22Rv1 (cell line): ENCODE results near the gene STPG2.

Experiments
- ZFX ChIP-seq: fragments of 450-650 bp; IDR thresholded peaks from 2 replicates; pipeline ENCODE4 v1.6.1; 2017; ENCODE audit warnings: antibody characterized with exemption, borderline replicate concordance
- TF ChIP-seq, protein P1 (sequence below): fragments of 450-650 bp; IDR thresholded peaks from 2 replicates; pipeline ENCODE4 v1.5.1; 2017; ENCODE audit warnings: mild to moderate bottlenecking

- TF ChIP-seq, protein P1, sequence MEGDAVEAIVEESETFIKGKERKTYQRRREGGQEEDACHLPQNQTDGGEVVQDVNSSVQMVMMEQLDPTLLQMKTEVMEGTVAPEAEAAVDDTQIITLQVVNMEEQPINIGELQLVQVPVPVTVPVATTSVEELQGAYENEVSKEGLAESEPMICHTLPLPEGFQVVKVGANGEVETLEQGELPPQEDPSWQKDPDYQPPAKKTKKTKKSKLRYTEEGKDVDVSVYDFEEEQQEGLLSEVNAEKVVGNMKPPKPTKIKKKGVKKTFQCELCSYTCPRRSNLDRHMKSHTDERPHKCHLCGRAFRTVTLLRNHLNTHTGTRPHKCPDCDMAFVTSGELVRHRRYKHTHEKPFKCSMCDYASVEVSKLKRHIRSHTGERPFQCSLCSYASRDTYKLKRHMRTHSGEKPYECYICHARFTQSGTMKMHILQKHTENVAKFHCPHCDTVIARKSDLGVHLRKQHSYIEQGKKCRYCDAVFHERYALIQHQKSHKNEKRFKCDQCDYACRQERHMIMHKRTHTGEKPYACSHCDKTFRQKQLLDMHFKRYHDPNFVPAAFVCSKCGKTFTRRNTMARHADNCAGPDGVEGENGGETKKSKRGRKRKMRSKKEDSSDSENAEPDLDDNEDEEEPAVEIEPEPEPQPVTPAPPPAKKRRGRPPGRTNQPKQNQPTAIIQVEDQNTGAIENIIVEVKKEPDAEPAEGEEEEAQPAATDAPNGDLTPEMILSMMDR = no peak
- TF ChIP-seq ZFX = no peak
Observed at GRCh38 chr4:97942951-97943350, 200.3 kb downstream of the STPG2 start.
